Measurements from ENCODE around the gene JDP2. TPM values are rescaled to one million over a fixed set of nuclear protein-coding genes. Genes with fewer than 3 reads are reported as not detected.
"Not testable (repeated sequence)": the region's sequence is repeated elsewhere in the genome, so short reads cannot be mapped to it uniquely, and the experiment has no call there.

JDP2 gene, protein sequence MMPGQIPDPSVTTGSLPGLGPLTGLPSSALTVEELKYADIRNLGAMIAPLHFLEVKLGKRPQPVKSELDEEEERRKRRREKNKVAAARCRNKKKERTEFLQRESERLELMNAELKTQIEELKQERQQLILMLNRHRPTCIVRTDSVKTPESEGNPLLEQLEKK
- not detected for total RNA-seq

DNA sequence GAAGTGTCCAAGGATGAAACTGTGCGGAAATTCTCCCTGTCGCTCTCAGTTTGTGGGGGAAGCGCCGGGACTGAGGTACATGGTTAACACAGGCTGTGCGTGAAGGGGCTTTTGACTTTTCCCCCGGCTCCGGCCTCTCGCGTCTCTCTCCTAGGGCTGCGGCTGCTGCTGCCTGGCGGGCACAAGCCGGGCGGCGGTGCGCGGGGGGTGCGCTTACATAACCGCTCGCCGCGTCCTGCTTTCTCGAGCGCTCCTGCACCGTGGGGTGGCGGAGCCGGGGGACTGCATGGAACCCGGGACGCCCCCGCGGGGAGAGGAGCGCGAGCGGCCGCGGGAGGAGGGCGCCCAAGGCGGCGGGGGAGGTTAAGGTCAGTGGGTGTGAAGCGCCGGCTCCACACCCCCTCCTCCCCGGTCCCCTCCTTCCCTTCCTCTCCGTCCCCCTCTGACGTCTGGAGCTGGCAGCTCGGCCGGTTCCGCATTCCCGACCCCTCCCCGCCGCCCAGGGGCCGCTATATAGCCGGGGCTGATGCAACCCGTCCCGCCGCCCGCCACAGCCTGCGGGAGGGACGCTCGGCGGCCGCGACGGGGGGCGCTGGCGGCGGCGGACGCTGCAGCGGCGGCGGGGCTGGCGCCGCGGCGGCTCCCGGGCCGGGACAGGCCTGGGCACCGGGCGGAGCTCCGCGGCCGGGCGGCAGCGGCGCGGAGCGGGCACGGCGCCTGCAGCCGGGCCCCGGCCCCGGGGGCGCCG is at the start of gene JDP2:
TSS of gene JDP2 (plus strand) at position 541 of the 748 bp plus-strand sequence. CDS start 9,899 bp downstream, outside the sequence.
- DNase-seq, result peak; percentile 7

DNA sequence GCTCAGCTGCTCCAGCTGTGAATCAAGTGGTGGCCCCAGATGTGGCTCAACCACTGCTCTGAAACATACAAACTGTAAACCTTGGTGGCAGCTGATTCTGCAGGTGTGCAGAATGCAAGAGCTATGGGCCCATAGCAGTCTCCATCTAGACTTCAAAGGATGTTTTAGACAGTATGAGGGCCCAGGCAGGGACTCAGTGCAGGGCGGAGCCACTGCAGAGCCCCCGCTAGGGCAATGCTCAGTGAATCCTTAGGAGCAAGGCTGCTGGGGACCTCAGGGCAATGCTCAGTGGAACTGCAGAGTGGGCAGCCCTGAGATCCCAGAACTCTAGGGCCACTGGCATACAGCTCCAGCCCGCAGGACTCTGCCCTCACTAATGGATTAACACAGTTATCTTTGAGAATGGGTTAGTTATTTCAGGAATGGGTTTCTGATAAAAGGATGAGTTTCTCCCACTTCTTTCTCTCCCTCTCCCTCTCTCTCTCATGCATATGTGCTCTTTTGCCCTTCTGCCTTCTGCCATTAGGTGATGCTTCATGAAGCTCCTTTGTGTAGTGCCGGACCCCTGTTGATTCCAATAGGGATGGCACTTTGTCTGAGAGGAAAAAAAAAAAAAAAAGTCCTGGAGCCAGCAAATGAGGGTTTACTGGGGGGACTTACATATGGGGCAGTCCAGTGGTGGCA is 48.4 kb upstream of the JDP2 start:
- DNase-seq, result no peak

DNA sequence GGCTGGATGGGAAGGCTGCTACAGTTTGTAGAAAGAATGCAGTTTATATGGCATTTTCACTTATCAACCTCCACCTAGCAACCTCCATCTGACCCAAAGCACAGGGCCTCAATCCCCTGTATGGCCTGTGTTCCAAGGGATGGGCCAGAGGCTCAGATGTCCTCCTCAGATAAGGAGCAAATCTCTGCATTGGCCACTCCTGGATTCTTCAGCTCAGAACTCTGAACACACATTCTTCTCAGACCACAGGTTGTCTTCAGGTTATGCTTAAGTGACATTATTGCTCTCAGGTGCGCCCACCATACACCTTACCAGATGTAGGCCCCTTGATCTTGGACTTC is 47.9 kb upstream of the JDP2 start:
- DNase-seq, result no peak

DNA sequence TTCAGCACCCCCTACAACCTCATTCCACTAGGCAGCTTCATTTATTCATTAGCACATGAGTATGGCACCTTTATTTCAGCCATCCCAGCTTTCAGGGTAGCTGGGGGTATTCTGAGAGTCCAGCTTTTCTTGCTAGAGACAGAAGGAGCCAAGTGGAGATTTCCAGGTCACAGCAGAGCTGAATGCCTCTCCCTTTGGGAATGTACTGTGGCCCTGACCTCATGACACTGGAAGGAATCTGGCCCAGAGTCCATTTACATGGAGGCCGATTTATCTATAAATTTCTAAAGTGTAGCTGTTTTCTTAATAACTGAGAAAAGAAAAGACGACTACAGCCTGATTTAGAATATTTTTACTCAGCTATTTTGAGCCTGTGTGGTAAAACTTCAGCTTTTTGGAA is 47.2 kb upstream of the JDP2 start:
- no peak for DNase-seq

DNA sequence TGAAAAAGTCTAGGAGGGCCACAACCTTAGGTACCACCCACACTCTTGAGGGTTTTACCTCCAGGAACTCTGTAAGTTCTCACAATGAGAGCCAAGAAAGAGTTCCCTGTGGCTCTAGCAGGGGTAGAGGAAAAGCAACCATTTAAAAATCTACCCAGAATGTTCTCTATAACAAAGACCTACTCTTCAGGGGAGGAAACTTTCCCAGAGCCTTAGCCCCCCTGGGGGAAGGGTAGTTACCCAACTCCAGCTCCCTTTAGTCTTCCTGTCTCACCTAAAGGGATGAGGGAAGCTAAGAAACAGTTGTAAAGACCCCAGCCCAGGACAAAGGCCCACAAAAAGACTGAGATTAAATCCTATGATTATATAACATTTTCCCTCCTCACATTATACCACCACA is 46.2 kb upstream of the JDP2 start:
- no peak for DNase-seq

DNA sequence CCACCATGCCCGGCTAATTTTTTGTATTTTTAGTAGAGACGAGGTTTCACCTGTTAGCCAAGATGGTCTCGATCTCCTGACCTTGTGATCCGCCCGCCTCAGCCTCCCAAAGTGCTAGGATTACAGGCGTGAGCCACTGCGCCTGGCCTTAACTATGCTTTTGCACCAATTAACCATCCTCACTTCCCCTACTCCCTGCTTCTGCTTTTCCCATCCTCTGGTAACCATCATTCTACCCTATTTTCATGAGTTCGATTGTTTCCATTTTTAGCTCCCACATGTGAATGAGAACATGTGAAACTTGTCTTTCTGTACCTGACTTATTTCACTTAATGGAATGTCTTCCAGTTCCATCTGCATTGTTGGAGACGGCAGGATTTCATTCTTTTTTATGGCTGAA is 44.6 kb upstream of the JDP2 start:
- DNase-seq, result not testable (repeated sequence)

DNA sequence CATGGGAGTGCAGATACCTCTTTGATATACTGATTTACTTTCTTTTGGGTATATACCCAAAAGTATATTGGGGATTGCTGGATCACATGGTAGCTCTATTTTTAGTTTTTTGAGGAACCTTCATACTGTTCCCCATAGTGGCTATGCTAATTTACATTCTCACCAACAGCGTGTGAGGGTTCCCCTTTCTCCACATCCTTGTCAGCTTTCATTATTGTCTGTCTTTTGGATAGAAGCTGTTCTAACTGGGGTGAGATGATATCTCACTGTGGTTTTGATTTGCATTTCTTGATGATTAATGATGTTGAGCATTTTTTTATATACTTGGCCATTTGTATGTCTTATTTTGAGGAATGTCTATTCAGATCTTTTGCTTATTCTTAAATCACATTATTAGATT is 44.1 kb upstream of the JDP2 start:
- DNase-seq, result no peak

DNA sequence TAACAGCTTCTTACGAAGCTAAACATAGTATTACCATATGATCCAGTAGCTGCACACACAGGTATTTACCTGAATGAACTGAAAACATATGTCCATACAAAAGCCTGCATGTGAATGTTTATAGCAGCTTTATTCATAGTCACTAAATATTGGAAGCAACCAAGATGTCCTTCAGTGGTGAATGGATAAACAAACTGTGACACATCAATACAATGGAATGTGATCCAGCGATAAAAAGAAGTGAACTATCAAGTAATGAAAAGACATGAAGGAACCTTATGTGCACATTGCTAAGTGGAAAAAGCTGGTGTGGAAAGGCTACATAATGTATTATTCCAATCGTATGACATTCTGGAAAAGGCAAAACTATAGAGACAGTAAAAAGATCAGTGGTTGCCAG is 38.1 kb upstream of the JDP2 start:
- no peak for DNase-seq

DNA sequence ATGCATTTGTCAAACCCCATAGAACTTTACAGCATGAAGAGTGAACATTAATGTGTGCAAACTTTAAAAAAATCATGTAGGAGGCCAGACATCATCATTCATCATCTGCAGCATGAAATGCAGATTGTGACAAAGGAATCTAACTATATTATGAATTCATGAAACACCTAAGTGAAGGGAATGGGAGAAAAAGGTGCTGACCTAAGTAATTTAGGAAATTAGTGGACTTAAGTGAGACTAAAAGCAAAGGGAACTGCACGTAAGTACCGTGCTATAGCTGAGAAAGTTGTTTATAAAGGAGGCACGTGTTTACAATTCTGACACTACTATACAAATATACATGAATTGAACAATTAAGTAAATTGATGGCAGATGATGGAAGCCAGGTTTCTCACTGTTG is 37.6 kb upstream of the JDP2 start:
- no peak for DNase-seq

DNA sequence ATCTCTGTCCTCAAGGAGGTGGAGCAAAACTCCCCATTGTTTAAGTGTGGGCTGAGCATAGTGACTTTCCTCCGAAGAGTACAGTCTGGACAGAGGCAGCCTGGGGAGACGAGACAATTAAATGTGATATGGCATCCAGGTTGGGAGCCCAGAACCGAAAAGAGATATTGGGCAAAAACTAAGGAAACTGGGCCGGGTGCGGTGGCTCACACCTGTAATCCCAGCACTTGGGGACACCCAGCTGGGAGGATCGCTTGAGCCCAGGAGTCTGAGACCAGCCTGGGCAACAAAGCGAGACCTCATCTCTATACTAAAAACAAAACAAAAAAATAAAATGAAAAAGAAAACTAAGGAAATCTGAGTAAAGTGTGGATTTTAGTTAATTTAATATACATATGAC is 35.9 kb upstream of the JDP2 start:
- no peak for DNase-seq

DNA sequence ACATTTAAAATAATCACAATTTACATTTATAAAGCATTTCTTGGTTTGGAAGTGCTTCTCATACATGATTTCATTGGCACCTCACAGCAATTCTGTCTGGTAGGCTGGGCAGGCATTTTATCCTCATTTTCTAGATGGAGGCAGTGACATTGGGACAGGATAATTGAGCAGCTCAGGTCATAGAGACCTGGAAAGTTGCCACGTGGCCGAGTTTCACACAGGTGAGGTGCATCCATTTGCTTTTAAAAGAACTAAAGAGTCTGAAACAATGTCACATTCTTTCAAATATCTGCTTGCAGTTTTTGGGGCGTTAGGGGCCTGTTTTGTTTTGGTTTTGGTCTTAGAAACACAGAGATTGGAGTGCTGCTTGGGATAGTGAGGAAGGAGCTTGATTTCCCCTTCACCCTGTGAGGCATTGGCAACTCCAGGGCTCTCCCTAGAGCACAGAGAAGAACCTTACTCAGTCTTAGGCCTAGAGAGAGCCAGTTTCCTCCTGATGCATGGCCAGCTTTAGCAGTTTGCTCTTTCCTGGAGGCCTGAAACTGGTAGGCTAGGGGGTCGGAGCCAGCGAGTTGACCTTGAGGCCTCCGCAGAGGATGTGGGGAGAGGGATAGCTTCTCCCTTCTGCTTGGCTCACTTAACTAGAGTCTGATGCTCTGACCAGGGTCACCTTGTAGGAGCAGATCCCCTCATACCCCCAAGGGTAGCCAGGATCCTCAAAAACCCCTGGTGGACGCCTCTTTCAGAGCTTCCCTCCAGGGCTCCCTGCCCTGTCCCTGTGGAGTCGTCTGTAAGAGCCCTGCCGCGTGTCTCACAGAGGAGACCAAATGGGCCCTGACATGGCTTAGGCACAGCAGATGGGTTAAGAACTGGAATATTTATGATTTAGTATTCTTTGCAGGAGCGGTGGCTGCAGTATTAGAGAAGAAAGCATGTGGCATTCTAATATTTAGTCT is 34.9 kb upstream of the JDP2 start:
- DNase-seq, result no peak

DNA sequence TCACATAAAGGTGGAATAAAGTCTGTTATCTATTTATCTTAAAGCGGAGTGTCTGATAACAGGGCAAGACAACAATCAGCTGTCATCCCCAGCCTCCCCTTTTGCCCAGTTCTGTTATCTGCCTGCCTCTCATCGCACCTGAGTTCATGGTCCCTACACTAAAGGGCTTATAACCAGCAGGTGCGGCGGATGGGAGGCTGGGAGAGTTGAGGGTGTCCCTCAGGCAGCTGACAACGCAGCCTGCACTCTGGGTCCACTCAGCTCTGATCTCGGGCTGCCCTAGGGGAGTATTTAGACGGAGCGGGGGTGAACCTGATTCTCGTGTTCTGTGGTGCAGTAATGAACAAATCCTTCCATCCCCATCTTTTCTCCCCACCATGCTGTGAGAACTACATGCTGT is 34.0 kb upstream of the JDP2 start:
- DNase-seq, result no peak

DNA sequence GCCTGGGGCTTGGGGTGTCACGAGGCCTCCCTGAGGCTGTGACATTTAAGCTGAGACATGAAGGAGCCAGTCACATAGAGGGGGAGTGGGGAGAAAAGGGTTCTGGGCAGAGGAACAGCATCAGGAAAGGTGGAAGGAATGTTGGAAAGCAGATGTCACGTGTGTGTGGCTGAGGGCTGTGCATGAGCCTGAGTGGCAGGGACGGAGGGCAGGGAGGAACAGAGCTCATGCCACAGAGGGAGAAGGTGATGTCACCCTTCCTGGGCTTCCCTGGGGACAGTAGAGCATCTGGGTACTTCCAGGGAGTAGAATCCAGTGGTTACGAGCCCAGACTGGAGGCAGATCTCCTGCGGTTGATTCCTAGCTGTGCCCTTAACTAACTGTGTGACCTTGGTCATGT is 32.0 kb upstream of the JDP2 start:
- no peak for DNase-seq

DNA sequence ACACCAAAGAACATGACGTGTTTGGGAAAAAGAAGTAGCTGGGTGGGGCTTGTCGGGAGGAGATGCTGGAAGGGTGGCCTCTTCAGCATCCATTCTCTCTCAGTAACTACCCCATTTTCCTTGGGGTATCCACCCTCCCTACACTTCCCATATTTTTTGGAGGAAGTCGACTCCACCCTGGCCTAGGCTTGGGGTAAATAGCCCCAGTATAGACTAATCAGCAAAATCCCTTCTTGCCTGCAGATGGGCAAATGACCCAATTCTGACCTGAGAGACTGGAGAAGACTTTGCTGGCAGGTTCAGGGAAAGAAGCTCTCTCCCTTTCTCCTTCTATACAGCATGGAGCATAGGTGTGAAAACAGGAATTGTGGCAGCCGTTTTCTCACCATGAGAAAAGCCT is 28.5 kb upstream of the JDP2 start:
- DNase-seq, result no peak

DNA sequence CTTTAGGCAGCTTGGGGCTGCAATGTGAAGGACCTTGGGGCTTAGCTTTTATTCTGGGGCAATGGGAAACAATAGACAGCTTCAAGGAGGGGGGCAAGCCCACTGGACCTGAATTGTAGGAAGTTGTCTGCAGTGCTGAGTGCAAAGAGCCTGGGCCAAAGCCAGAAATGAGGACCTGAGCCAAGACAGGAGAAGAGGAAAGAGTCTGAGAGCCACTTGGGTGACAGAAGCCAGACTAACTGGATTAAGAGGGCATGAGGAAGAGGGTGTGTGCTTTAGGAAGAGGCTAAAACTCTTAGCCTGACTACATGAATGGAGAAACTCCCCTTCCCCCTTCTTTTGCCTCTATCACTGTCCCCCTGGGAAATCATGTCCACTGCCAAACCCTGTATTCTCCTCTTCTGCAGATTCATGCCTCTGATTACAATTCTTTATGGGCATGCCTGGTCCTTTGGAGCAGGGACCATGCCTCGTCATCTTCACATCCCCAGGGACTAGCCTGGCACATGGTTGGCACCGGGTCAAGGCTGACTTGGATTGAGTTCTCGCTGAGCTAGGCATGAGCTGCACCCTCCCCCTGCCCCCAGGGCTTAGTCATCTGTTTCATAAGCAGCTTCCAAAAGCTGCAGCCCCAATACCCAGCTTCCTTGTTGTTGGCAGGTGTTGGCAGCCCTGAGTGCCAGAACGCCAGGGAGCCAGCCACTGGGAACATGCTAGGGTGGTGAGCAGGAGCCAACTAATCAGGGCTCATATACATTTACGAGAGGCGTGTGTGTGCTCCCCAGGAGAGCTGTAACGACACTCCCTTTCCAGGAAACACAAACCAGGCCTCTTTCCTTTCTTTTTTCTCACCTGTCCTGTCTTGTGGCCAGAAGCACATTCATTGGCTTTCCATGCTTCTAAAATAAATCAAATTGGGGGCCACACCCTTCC is 27.7 kb upstream of the JDP2 start:
- no peak for DNase-seq

DNA sequence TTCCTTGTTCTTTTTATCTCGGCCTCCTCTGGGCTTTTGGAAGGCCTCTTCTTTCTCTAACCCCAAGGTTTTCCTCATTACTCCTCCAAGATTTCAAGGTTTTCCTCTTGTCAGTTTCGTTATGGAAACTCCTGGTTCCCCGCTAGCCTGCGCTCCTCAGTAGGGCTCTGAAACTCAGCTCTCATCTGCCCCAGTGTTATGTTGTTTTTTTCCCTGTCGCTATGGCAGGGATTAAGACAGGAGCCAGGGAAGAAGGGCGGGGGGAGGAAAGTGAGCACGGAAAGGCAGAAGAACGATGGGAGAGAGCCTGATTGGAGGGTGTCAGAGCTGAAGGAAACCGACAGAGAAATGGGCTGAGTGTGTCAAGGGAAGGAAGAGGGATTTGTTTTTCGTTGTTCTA is 26.5 kb upstream of the JDP2 start:
- no peak for DNase-seq

DNA sequence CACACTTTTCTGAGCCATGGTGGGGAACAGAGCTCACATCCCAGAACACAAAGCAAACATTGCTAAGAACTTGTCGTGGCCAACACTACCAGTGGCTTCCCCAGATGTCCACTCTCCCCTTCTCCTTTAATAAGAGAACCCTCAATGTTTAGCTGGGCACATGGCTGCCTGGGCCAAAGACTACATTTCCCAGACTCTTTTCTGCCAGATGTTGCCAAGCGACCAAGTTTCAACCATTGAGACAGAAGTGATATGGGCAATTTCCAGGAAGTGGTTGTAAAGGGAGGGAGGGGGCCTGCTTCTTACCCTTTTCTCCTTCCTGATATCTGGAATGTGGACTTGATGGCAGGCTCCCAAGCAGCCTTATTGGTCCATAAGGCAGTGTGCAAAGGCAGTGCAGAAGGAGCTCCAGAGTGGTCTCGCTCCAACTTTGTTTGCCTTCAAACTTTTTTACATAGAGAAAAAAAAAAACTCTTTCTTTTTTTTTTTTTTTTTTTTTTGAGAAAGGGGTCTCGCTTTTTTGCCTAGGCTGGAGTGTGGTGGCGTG is 24.9 kb upstream of the JDP2 start:
- no peak for DNase-seq

DNA sequence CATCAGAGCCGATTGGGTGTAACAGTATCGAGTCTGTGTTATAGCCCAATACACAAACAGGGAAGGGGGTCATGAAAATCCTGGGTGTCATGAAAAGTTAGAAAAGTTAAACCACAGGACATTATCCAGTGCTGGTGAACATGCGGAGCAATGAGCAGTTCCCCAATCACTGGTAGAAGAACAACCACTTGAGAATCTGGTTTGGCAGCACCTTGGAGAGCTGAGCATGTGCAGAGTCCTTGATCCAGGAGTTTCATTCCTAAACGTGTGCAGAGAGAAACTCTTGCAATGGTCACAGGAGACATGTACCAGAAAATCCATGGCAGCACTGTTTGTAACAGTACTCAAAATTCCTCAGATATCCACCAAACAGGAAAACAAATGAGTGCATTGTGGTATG is 23.0 kb upstream of the JDP2 start:
- DNase-seq, result no peak

DNA sequence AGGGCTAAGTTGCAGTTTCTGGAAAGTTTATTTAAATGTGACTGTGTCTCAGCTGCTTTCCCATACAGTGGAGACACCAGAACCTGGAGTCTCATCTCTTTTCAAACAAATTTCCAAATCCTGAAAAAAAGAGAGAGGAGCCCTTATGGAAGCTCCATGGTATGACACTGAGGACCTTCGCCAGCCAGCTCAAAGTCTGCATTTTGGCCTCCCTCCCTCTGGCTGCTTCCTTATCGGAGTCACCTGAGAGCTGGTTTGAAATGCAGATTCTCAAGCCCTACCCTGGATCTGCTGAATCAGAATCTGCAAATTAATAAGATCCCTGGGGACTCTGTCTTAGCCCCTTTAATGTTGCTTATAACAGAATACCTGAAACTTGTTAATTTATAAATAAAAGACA is 21.7 kb upstream of the JDP2 start:
- no peak for DNase-seq

DNA sequence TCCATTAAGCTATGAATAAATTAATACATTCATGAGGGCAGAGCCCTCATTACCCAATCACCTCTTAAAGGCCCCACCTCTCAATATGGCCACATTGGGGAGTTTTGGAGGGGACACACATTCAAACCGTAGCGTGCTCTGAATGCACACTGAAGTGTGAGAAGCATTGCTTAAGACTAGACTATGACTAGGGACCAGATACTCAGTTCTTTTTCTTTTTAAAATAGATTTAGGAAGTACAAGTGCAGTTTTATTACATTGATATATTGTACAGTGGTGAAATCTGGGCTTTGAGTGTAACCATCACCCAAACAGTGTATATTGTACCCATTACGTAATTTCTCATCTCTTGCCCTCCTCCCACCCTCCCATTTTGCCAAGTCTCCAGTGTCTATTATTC is 21.0 kb upstream of the JDP2 start:
- DNase-seq, result no peak

DNA sequence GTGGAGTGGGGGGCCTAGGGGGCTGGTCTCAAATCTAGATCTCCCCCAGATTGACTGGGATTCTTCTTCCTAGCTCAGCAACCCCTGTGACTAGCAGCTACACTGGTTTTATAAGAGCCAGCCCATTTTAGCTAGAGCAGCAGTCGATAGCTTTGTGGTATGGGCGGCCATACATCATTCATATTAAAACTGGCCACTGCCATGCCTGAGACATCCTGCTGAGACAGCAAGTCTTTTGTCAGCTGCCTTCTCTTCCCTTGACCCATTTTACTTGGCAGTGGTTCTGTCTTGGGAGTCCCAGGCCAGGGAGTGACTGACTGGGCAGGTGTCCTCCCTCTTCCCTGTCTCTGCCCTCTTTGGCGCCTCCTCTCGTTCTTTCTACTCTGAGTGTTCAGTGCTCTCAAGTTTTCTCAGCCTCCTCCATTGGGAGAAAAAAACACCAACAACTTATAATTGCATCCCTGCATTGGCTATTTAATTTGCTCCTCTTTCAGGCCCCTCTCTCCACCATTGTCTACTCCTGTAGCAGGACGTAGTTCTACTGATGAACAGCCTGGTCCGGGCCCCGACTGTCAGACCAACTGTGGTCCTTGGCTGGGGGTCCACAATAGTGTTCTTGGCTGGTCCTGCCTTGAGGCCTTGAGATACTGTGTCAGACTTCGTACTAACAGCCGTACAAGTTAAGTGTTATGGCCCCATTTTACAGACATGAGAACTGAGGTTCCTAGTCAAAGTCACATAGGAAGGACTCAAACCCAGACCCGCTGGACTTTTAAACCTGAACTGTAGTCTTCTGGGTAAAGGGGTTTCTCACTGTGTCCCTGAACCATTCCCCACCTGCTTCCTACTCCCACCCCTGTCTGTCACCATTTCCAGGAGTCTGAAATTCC is 18.3 kb upstream of the JDP2 start:
- DNase-seq, result no peak

Measured in effector CD4-positive, alpha-beta T cell (primary cell).